ENCODE results near the gene UBN1.

The UBN1 gene

DNA sequence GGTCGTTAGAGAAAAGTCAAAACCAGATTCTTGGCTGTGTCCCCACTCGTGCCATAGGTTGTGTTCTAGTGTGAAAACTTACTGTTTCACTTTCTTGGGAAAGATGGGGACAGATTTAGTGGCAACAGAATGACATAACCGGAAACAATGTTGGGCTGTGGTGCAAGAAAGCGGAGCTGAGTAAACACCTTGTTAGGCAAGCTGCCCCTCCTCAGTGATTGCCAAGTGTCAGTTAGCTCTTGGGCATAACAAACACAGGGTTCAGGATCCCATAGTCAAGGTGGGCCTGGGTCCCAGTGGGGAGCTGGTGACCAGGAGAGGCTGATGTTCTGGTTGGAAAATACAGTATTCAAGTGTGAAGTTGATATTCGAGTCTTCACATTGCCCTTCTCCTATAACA, 15.4 kb downstream of the UBN1 start:
- DNase-seq (ENCODE audit: low read depth) = peak; percentile 24

DNA sequence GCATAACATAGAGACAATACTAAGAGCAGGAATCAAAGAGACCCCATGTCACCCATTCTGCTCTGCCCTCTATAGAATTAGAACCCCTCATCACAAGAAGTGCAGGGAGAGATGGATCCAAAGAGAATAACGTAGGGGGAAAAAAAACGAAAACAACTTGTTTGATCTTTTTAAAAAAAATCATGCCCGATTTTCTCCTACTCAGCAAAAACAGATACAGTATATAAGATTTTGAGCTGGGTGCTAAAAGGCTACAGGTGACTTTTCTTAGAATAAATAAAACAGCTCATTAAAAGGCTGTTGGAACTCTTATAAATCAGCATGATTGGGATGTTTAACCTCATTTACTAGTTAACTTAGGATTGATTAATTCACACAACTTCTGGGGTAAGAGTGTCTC, 17.4 kb downstream of the UBN1 start:
- no peak for DNase-seq (ENCODE audit: low read depth)

DNA sequence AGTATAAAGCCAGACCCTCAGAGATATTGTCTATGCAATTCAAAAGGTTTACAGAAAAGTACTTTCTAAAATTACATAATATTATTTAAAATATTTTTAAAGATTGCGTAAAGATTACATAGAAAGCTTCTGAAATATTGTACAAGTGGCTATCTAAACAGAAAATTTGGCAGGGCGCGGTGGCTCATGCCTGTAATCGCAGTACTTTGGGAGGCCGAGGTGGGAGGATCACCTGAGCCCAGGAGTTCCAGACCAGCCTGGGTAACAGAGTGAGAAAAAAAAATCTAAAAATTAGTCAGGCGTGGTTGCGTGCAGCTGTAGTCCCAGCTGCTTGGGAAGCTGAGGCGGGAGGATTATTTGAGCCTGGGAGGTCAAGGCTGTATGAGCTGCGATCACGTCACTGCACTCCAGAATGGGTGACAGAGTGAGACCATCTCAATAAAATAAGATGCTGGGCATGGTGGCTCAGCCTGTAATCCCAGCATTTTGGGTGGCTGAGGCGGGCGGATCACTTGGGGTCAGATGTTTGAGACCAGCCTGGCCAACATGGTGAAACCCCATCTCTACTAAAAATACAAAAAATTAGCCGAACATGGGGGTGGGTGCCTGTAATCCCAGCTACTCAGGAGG, 18.1 kb downstream of the UBN1 start:
- DNase-seq (ENCODE audit: low read depth) = no peak

DNA sequence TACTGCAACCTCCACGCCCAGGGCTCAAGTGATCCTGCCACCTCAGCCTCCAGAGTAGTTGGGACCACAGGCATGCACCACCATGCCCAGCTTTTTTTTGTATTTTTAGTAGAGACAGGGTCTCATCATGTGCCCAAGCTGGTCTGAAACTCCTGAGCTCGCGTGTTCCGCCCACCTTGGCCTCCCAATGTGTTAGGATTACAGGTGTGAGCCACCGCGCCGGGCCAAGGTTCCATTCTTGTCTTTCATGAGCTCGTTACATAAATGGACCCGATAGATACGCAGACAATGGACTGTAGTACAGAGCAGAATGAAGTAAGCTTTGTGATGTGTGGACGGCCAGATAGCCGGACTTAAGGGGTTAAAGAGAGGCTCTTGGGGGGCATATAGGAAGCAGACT, 19.3 kb downstream of the UBN1 start:
- no peak for DNase-seq (ENCODE audit: low read depth)

DNA sequence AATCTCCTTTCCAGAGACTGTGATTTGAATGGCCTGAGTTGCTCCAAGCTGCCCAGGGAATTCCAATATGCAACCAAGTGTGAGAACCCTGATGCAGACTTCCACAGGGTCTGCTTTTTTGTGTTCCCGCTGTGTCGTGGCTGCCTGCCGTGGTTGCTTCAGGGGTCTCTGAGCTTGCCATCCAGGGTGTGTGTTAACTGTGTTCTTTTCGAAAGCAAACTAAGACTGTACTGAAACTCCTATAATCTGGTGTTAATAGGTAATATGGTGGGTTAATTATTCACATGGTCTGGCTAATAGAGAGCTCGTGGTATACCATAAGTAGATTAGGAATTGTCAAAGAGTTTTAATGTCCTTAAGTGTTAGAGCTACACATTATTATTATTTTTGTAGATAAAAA, 20.7 kb downstream of the UBN1 start:
- DNase-seq (ENCODE audit: low read depth) = no peak

DNA sequence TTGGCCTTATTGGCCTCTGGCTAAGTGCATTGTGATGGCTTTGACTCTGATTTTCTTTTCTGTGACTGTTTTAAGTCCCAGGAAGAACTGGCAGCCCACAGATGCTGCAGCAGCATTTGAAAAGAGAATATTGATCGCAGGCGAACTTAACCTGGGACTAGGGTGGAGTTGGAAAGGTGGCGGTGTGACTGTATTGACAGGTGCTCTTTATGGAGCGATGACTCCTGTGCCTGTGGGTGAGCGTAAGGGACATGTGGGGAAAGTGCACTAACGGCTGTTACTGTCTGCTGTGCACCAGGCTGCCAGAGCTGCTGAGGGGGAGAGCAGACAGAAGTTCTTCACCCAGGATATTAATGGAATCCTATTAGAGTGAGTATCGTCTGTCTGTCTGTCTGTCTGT, 21.3 kb downstream of the UBN1 start:
- DNase-seq (ENCODE audit: low read depth) = no peak

DNA sequence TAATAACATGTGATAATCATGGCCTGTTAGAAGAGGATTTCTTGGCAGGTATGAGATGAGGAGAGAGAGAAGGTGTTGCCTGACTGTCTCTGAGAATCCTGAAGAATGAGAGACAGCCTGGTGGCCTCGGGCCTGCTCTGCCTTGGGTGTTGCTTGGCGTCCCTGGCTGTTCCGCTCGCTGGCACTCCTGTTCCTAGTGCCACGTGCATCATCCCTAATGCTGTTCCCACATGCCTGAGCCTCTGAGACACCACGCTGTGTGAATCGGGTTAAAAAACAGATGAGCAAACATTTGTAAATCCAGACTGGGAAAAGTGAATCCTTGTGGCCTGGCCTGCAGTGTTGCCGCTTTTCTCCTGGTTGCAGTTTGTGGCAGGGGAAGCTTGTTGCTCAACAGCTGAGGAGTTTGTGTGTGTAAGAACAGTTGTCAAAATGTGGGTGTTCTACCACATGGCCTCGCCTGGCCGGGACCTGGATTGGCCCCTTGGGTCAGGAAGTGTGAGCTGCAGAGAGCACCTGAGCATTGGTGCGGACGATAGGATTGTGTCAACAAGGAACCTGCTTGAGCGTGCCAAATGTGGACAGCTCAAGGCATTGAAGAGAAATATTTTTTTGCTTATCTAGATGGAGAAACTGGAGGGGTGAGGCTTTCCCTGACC, 22.0 kb downstream of the UBN1 start:
- no peak for DNase-seq (ENCODE audit: low read depth)

DNA sequence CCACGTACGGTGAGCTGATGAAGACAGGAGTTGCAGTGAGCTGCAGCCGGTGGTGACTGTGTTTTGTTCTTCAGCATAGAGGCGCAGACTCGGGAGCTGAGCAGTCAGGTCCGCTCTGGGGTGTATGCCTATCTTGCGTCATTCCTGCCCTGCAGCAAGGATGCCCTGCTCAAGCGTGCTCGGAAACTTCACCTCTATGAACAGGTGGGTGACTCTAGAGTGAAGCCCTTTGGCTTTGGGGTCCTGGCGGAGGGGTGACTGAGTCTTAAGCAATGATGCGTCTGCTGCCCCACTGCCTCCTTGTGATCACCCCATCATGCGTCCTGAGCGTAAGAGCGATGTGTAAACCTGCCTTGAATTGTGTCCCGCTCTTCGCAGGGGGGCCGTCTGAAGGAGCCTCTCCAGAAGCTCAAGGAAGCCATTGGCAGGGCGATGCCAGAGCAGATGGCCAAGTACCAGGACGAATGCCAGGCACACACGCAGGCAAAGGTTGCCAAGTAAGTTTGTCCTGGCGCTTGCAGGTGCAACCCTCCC, 22.9 kb downstream of the UBN1 start:
- DNase-seq (ENCODE audit: low read depth) = no peak

DNA sequence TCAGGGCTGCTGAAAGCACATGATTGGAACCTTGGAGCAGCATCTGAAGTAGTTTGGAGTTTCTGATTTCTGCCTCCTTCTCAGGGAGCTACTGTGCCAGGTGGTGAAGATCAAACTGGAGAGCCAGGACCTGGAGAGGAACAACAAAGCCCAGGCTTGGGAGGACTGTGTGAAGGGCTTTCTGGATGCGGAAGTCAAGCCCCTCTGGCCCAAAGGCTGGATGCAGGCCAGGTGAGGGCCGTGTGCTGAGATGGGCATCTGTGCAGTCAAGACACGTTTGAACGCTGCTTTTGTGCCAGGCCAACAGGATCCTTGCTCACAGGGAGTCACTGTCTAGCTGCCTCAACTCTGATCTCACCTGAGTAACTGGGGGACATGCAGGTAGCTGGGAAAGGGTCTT, 23.8 kb downstream of the UBN1 start:
- no peak for DNase-seq (ENCODE audit: low read depth)

DNA sequence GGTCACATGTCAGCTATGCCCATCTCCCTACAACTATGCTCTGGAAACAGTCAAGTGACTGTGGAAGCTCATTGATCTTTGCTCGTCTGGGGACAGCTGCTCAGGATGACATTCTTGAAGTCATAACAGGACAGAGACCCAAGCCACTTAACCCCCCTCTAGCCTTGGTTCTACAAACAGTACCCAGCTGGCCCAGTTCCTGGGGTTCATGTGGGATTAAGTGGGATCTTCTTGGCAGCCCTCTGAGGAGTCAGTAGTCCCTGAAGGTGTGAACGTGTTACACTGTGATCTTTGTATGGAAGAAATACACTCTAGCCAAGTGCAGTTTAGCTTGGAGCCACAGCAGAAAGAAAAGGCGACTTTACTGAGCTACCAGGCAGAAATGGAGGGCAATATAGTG, 25.8 kb downstream of the UBN1 start:
- no peak for DNase-seq (ENCODE audit: low read depth)

DNA sequence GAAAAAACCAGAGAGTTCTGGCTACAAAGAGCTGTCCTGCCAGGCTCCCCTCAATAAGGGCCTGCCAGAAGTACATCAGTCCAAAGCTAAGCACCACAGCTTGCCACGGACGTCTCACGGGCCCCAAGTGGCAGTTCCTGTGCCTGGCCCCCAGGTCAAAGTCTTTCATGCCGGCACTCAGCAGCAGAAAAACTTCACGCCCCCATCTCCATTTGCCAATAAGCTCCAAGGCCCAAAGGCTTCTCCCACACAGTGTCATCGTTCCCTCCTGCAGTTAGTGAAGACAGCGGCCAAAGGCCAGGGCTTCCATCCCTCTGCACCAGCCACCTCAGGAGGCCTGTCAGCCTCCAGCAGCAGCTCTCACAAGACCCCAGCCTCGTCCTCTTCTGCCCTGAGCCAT, 27.4 kb downstream of the UBN1 start:
- no peak for DNase-seq (ENCODE audit: low read depth)

DNA sequence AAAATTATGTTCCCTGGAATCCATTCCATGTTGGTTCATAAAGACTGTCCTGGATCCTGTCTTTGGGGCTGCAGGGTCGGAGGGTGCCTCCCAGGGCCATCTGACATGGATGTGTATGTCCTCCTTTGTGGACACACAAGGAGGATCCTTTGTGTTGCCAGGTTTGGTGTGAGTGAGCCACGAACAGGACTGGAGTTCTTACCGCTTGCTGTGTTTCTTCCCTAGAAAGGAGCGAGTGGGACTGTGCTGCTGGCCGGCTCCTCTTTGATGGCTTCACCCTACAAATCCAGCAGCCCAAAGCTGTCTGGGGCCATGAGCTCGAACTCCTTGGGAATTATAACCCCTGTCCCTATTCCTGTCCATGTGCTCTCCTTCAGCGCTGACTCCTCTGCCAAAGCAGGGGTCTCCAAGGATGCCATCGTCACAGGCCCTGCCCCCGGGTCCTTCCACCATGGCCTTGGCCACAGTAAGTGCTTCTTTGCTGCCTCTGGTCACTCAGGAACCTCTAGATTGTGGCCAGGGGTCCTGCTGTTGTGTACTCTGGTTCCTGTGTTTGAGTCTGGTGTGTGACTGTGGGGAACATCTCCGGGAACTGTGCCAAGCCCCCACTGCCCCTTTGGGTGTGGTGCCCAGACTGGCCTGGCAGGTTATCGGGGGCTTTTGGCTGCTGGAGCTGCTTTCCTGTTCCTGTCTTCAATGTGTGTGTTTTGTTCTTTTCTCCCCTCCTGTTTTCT, 29.5 kb downstream of the UBN1 start:
- no peak for DNase-seq (ENCODE audit: low read depth)

DNA sequence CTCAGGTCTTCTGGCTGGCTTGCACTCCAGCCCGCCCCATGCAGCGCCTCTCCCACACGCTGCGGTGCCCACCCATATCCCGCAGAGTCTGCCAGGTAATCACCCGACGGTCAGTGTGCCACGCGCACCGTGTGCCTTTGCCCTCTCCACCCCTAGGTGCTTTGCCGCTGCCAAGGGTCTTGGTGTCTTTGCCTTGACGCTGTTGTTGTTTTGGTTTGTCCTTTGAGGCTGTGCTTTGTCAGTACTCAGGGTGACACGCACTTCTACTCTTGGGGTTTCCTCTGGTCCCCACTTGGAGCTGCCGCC, 30.1 kb downstream of the UBN1 start:
- DNase-seq (ENCODE audit: low read depth) = no peak

DNA sequence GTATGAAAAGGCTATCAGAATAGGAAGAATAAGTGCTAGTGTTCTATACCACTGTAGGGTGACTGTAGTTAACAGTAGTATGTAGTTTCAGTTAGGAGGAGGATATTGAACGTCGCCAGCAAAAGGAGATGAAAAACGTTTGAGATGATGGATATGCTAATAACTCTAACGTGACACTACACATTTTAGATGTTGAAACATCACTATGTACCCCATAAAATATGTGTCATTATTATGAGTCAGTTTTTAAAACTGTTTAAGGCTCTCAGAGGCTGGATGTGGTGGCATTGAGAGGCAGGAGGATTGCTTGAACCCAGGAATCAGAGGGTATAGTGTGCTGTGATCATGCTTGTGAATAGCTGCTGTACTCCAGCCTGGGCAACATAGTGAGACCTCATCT, 31.8 kb downstream of the UBN1 start:
- no peak for DNase-seq (ENCODE audit: low read depth)

DNA sequence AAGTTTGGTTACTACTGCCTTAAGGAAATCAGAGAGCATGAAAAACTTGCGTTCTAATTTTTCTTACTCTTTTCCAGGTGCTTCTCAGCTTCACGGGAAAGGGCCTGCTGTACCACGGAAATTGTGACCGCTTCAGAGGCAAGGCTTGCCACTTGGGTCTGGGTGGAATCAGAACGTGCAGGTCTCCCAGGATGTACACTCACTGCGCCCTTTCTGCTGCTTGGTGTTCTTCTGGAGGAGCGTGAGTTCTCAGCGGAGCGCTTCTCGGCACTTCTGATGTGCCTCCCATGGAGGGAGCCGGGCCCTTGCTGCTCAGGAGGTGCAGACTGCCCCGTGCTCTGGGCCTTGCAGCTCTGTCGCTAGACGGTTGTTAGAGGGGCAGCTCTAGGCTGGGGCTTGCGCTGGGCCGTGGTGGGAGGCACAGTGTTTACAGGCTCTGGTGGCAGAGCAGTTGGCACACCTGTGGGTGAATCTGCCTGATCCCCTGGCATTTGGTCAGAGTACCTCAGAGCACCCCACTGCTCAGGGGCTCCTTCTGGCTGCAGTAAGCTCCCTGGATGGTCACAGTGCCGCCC, 32.8 kb downstream of the UBN1 start:
- DNase-seq (ENCODE audit: low read depth) = no peak

DNA sequence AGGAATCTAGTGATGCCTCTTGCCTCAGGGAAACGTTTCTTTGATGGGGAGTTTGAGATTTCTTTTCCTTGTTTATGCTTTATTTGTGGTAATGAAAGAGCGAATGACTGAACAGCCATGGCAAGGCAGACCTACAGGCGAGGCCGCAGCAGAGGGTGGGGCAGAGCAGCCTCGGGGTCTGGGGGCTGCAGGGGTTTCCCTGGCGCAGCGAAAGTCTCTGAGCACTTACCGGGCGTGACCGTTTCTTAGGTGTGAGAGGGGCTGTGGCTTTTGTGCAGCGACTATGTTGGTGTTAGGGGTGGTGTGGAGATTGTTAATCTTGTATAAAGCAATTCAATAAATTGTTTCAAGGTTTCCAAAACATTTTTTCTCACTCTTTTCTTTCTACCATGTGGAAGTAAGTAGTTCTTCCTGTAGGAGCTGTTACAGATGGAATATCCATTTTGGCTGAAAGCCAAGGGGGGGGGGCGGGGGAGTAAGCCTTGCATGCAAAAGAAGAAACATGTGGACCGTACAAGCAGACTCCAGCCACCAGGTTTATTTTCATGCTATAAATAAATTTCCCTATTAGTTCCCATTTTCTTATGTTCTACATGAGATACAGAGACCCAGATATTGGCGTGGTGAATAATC, 34.8 kb downstream of the UBN1 start:
- DNase-seq (ENCODE audit: low read depth) = peak; percentile 58

DNA sequence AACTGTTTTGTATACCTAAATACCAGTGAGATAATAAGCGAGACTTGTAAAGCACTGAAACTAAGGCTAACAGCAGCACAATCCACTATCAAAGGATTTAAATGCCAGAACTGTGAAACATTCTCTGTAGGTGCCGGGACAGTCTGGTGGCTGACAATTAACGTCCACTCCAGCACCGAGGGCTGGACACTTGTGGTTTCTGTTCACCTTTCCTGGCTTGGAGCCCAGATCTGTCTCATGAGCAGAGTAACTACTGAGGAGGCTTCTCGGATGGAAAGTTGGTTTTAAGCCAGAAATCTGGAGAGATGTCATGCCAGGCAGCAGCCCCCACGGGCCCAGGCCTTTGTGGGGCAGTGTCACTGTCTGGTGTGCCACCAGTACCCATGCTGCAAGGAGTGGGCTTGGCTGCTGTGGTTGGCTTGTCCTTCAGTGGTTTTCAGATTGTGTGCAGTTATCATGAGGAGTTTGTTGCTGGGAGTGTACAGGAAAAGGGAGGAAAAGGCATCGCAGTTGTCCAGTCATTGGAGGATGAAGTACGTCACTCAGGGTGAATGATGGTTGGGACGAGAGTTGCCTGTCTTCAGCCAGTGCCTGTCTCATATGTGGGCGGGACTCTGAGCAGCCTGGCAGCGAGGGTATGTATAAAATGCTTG, 35.5 kb downstream of the UBN1 start:
- no peak for DNase-seq (ENCODE audit: low read depth)

DNA sequence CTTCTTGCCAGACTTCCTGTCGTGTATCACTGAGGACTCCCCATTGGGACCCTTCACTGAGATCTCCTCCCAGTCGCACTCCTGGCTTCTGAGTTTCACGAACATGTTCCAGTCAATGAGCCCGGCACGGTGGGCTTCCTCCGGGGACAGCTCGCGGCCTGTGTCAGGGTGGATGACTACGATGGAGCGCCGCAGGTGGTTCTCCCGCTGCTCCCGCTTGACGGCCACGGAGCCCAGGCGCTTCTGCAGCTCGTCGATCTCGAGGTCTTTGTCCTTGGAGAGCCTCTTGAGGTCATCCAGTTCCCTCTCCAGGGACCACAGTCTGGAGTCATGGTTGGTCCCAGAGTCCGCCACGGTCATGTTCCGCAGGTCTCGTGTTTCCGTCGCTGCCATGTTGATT, 36.2 kb downstream of the UBN1 start:
- no peak for DNase-seq (ENCODE audit: low read depth)

DNA sequence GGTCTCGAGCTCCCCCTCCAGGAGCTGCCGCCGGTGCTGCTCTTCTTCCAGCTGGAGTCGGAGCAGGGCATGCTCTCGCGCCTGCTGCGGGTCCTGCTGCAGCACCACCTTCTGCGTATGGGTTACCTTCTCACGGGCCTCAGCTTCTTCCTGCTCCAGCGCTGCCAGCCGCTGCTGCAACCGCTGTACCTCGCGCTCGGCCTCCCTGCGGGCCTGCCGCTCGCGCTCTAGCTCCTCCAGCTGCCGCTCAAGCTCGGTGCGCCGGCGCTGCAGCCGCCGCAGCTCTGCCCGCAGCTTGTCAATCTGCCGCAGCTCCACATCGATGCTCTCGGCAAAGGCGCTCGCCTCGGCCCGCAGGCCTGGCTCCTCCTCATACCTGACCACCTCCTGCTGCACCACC, 36.9 kb downstream of the UBN1 start:
- DNase-seq (ENCODE audit: low read depth) = no peak

DNA sequence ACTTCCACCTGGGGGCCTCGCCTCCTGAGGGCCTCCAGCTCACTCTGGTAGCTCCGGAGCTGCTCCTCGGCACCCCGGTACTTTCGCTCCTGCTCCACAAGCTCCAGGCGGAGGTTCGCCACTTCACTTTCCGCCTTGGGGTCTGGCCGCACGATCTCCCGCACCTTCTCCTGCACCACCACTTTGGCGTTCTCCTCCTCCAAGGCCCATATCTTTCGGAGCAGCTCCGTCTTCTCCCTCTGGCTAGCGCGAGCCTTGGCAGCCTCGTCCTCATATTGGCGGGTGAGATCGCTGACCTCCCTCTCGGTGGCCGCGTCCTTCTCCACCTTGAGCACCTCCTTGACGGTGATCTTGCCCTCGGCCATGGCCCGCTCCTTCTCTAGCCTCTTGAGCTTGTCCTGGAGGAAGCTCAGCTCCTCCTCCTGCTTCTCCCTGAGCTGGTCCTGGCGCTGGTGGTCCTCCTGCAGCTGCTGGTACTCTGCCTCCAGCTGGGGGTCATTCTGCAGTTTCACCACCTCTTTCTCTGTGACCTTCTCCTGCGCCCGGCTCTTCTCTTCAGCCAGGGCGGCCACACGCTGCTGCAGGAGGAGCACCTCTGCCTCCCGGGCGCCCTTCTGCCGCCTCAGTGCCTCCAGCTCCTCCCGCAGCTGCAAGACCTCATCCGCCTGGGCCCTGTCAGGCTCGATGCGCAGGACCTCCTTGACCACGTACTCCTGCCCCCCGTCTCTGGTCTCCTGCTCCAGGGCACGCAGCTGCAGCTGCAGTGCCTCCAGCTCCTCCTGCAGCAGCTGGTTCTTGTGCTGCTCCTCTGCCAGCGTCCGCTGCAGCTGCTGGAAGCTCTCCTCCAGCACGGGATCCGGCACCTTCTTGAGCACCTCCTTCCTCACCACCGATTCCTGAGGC, 37.9 kb downstream of the UBN1 start:
- no peak for DNase-seq (ENCODE audit: low read depth)

DNA sequence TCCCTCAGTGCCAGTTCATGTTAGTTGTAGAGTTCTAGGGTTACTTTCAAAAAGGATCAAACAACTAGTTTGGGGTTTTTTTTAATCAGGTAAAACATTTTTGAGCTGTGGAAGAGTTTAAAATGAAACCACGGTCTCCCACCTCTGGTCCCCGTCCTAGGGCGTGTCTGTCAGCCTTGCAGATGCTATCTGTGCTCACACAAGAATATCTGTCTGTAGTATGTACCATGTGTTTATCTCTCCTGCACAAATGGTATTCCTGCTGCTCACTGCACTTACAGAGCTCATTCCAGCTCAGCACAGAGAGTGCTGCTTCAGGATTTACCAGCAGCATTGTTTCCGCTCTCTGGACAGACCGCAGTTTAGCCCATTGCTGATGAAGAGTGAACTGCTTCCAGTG, 38.9 kb downstream of the UBN1 start:
- DNase-seq (ENCODE audit: low read depth) = no peak
